Caco-2 (cell line): ENCODE data around the gene PBX4. TPM values are rescaled to one million over a fixed set of nuclear protein-coding genes. Genes with fewer than 3 reads are reported as not detected.
A peak's percentile ranks its signal among the peaks of the same experiment; 100 is the strongest.

Experiments
- BruUV-seq: library from RNA; stranded (reverse); fragments of 400-500 nt; replicated peaks from 2 replicates; lab custom pipeline; 2021; lab: Mats Ljungman, UMichigan
- CTCF ChIA-PET: fragments of 300-600 bp; sonication (Branson Sonifier 250); formaldehyde crosslinking; loops from one replicate; lab custom pipeline; 2022; ENCODE audit warnings: antibody characterized with exemption; lab: Charles Lee
- POLR2A ChIA-PET: fragments of 300-600 bp; sonication (Branson Sonifier 250); formaldehyde crosslinking; loops from one replicate; lab custom pipeline; 2022; ENCODE audit warnings: antibody characterized with exemption; lab: Charles Lee
- DNase-seq, 2 experiments: peaks; one replicate each; pipeline versions ENCODE4 v3.0.0 to v3.0.0-alpha.2; 2020 to 2022
- H3K27me3 ChIP-seq: replicated peaks from 2 replicates; pipeline ENCODE4 v1.6.0; 2011; ENCODE audit warnings: low read length; ENCODE audit not compliant: control insufficient read depth, insufficient read depth
- H3K36me3 ChIP-seq: 2 replicates; pipeline ENCODE4 v1.5.1; 2011; ENCODE audit warnings: low read length; ENCODE audit not compliant: control insufficient read depth, insufficient read depth
- H3K4me1 ChIP-seq: fragments of 250-450 bp; sonication (Bioruptor Pico); 2 replicates; pipeline ENCODE4 v1.5.1; 2020; ENCODE audit warnings: mild to moderate bottlenecking
- H3K4me3 ChIP-seq: 2 replicates; pipeline ENCODE4 v1.5.1; 2011; ENCODE audit warnings: low read depth, mild to moderate bottlenecking, control low read depth, low read length
- H3K9me3 ChIP-seq: fragments of 250-450 bp; sonication (Bioruptor Pico); 2 replicates; pipeline ENCODE4 v1.5.1; 2020; ENCODE audit warnings: mild to moderate bottlenecking, moderate library complexity
- H3K27ac Mint-ChIP-seq: one replicate; pipeline ENCODE4 v1.8.0; 2022; ENCODE audit warnings: mixed read lengths; ENCODE audit not compliant: unreplicated experiment
- H3K27me3 Mint-ChIP-seq: one replicate; pipeline ENCODE4 v1.8.0; 2022; ENCODE audit warnings: mixed read lengths; ENCODE audit not compliant: insufficient read depth, unreplicated experiment
- H3K36me3 Mint-ChIP-seq: one replicate; pipeline ENCODE4 v1.8.0; 2022; ENCODE audit warnings: mild to moderate bottlenecking, mixed read lengths; ENCODE audit not compliant: insufficient read depth, unreplicated experiment
- H3K4me1 Mint-ChIP-seq: one replicate; pipeline ENCODE4 v1.8.0; 2022; ENCODE audit warnings: low read depth, mixed read lengths; ENCODE audit not compliant: unreplicated experiment
- H3K4me3 Mint-ChIP-seq: one replicate; pipeline ENCODE4 v1.8.0; 2022; ENCODE audit warnings: mild to moderate bottlenecking, moderate library complexity, mixed read lengths; ENCODE audit not compliant: unreplicated experiment
- H3K9me3 Mint-ChIP-seq: one replicate; pipeline ENCODE4 v1.8.0; 2022; ENCODE audit warnings: mixed read lengths; ENCODE audit not compliant: unreplicated experiment
- intact Hi-C: fragments of 100-400 bp; cut with micrococcal nuclease; formaldehyde crosslinking; loops from one replicate; pipeline ENCODE4 v1.10.0; 2022; ENCODE audit not compliant: unreplicated experiment
- total RNA-seq: library from RNA; stranded (reverse); gene quantifications from 2 replicates; pipeline ENCODE4 v1.2.3, GENCODE V29; 2022
- TF ChIP-seq, protein P1 (sequence below), 2 experiments: fragments of 200-600 bp in 1 of 2; IDR thresholded peaks; 1 replicate in 1 of 2; 2 replicates in 1 of 2; pipeline versions ENCODE4 v1.5.1 to v1.8.0; 2011 to 2022; ENCODE audit warnings: antibody characterized with exemption in 1 of 2, control low read depth in 1 of 2, inconsistent platforms in 1 of 2, low read depth in 1 of 2, low read length in 1 of 2, mild to moderate bottlenecking in 1 of 2, moderate library complexity in 1 of 2; ENCODE audit not compliant: insufficient read depth in 1 of 2, severe bottlenecking in 1 of 2, unreplicated experiment in 1 of 2

The PBX4 gene
- total RNA-seq, 1 experiment from 2014 or later = 3.5 TPM

DNA sequence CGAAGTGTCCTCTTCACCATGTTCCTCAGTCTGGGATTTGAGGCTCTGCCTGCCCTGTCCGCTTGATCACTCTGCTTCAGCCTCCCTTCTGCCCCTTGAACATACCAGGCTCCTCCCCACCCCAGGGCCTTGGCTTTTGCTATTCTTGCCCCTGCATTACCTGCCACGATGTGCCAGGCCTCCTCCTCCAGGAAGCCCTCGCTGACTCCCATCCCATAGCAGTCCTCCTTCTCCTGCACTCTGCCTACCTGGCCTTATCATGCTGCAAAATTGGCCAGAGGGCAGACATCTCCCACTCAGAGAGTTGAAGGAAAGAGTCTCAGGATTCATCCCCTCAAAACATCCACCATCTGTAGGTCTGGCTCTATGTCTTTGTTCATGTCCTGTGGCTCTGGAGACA is 87.6 kb downstream of the PBX4 start:
- POLR2A ChIA-PET = no interaction called here
- intact Hi-C loops = loop anchor here (5.0 kb wide), 1 partner anchor 96 kb away; the partner anchor contains the start of gene LPAR2

DNA sequence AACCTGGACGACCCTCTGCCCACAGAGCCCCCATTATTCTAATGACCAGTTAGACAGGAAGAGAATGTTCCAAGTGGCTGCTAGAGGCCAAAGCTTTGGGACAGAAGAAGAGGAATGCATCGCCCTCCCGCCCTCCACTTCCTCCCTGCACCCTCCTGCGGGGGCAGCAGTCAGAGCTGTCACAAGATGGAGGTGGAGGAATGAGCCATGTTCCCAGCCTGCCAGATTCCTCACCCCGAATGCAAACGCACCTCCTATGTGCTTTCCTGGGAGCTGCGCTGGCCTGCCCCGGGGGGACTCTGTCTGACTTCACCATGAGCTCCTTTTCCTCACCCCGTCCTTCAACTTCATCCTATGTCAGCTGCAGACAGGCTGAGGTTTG is 88.1 kb downstream of the PBX4 start:
- no peaks in the 10 kb centered on the region for H3K27me3 ChIP-seq

More for the DNA sequence above, 87.6 kb downstream of the PBX4 start:
- CTCF ChIA-PET = interaction anchor here (0.5 to 1.8 kb wide), 3 partner anchors 22 to 548 kb away, joined by 3 to 6 read pairs (median 3); no protein-coding TSS in a partner anchor
- no TSS peak for BruUV-seq
- Histone ChIP-seq H3K36me3 (no peaks in the 10 kb centered on the region), H3K4me3 (no peak overlapping the region), H3K9me3 (no peaks in the 10 kb centered on the region), H3K27me3 (no peaks in the 10 kb centered on the region), H3K4me1 (no peaks in the 10 kb centered on the region)
- no peak for DNase-seq
- TF ChIP-seq, protein P1, sequence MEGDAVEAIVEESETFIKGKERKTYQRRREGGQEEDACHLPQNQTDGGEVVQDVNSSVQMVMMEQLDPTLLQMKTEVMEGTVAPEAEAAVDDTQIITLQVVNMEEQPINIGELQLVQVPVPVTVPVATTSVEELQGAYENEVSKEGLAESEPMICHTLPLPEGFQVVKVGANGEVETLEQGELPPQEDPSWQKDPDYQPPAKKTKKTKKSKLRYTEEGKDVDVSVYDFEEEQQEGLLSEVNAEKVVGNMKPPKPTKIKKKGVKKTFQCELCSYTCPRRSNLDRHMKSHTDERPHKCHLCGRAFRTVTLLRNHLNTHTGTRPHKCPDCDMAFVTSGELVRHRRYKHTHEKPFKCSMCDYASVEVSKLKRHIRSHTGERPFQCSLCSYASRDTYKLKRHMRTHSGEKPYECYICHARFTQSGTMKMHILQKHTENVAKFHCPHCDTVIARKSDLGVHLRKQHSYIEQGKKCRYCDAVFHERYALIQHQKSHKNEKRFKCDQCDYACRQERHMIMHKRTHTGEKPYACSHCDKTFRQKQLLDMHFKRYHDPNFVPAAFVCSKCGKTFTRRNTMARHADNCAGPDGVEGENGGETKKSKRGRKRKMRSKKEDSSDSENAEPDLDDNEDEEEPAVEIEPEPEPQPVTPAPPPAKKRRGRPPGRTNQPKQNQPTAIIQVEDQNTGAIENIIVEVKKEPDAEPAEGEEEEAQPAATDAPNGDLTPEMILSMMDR (IDR thresholded peaks at IDR 0.05; ENCODE audit: insufficient read depth in 1 of 2, low read depth in 1 of 2, low read length in 1 of 2, severe bottlenecking in 1 of 2, unreplicated experiment in 1 of 2) = no peak
- no peaks in the 10 kb centered on the region for H3K27me3 Mint-ChIP-seq
- no peak overlapping the region for H3K4me3 Mint-ChIP-seq
- H3K27ac Mint-ChIP-seq = no peak overlapping the region
- H3K9me3 Mint-ChIP-seq = no peaks in the 10 kb centered on the region
- peaks cover 43% of the 10 kb centered on the region for H3K36me3 Mint-ChIP-seq
- H3K4me1 Mint-ChIP-seq = peaks cover 10% of the 10 kb centered on the region

DNA sequence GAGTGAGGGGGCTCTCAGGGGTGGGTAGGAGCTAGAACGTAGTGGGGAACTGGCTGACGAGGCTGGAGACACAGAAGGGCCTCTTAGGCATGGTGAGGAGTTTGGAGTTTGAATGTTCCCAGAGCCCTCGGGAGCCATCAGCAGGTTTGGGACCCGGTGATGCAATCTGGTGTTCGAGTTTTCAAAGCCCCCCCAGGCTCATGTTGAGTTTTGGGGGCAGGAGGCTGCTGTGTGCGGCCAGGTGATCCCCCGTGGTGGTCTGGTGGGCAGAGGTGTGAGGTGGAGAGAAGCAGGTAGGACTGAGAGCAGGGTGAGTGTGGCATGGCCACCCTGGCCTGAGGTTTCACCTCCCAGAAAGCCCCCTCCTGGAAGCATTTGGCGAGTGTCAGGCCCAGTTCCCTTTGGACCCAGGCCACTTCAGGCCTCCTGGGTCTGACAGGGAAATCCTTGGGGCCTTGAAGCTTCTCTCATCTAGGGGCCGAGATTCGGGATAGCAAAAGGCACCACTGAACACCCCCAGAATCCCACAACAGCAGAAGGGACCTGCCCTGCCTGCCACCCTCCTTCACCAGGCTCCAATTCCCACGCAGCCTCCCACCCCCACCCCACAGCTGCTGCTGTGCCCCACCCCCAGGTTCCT is 88.6 kb downstream of the PBX4 start:
- H3K4me1 Mint-ChIP-seq = peaks cover 10% of the 10 kb centered on the region
- peak overlapping the region; percentile 58 for H3K27ac Mint-ChIP-seq
- H3K27me3 ChIP-seq = no peaks in the 10 kb centered on the region
- no peak overlapping the region for H3K4me3 Mint-ChIP-seq
- H3K36me3 Mint-ChIP-seq = peaks cover 42% of the 10 kb centered on the region
- no peaks in the 10 kb centered on the region for H3K9me3 ChIP-seq
- H3K36me3 ChIP-seq = no peaks in the 10 kb centered on the region
- intact Hi-C loops = loop anchor here (5.0 kb wide), 1 partner anchor 97 kb away; the partner anchor contains the start of gene LPAR2
- ChIA-PET CTCF (interaction anchor here (0.7 to 2.2 kb wide), 4 partner anchors 23 to 114 kb away, joined by 3 to 6 read pairs (median 6); partner anchors contain the start of gene GMIP), POLR2A (no interaction called here)
- no TSS peak for BruUV-seq
- H3K9me3 Mint-ChIP-seq = no peaks in the 10 kb centered on the region
- TF ChIP-seq, protein P1 (IDR thresholded peaks at IDR 0.05; ENCODE audit: insufficient read depth in 1 of 2, low read depth in 1 of 2, low read length in 1 of 2, severe bottlenecking in 1 of 2, unreplicated experiment in 1 of 2) = no peak
- no peaks in the 10 kb centered on the region for H3K4me1 ChIP-seq
- no peak for DNase-seq
- H3K4me3 ChIP-seq = no peak overlapping the region
- H3K27me3 Mint-ChIP-seq = no peaks in the 10 kb centered on the region

More for the DNA sequence above, 88.1 kb downstream of the PBX4 start:
- Histone ChIP-seq H3K36me3 (no peaks in the 10 kb centered on the region), H3K9me3 (no peaks in the 10 kb centered on the region), H3K4me1 (no peaks in the 10 kb centered on the region), H3K4me3 (no peak overlapping the region)
- Mint-ChIP-seq H3K36me3 (peaks cover 42% of the 10 kb centered on the region), H3K9me3 (no peaks in the 10 kb centered on the region), H3K4me1 (peaks cover 10% of the 10 kb centered on the region), H3K4me3 (no peak overlapping the region), H3K27ac (no peak overlapping the region), H3K27me3 (no peaks in the 10 kb centered on the region)
- BruUV-seq = no TSS peak
- ChIA-PET CTCF (interaction anchor here (0.5 to 2.2 kb wide), 4 partner anchors 22 to 548 kb away, joined by 3 to 6 read pairs (median 4); partner anchors contain the start of gene GMIP), POLR2A (no interaction called here)
- intact Hi-C loops = loop anchor here (5.0 kb wide), 1 partner anchor 97 kb away; the partner anchor contains the start of gene LPAR2
- TF ChIP-seq, protein P1 (IDR thresholded peaks at IDR 0.05; ENCODE audit: insufficient read depth in 1 of 2, low read depth in 1 of 2, low read length in 1 of 2, severe bottlenecking in 1 of 2, unreplicated experiment in 1 of 2) = peak in 1 of 2 experiments; percentile 14
- peak in 1 of 2 experiments; percentile 32 for DNase-seq
